ENCODE data around the gene ITIH6. TPM values are rescaled to one million over a fixed set of nuclear protein-coding genes. Genes with fewer than 3 reads are reported as not detected.

Gene ITIH6
- total and polyA plus RNA-seq, 8 donors = not detected

GRCh38 chrX:54811301-54811885 is 13.3 kb upstream of the ITIH6 start:
- H3K4me3 ChIP-seq = no peak overlapping the region
- no peak overlapping the region for H3K27ac ChIP-seq
- no peaks in the 10 kb centered on the region for H3K4me1 ChIP-seq
- FAIRE-seq (no peak), DNase-seq (no peak), ATAC-seq (no peak)
- TF ChIP-seq, protein P1, sequence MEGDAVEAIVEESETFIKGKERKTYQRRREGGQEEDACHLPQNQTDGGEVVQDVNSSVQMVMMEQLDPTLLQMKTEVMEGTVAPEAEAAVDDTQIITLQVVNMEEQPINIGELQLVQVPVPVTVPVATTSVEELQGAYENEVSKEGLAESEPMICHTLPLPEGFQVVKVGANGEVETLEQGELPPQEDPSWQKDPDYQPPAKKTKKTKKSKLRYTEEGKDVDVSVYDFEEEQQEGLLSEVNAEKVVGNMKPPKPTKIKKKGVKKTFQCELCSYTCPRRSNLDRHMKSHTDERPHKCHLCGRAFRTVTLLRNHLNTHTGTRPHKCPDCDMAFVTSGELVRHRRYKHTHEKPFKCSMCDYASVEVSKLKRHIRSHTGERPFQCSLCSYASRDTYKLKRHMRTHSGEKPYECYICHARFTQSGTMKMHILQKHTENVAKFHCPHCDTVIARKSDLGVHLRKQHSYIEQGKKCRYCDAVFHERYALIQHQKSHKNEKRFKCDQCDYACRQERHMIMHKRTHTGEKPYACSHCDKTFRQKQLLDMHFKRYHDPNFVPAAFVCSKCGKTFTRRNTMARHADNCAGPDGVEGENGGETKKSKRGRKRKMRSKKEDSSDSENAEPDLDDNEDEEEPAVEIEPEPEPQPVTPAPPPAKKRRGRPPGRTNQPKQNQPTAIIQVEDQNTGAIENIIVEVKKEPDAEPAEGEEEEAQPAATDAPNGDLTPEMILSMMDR (IDR thresholded peaks at IDR 0.05) = no peak
- WGBS, 2 donors = 74 to 84% methylated on average over 9 of the region's 9 CpGs
- H3K36me3 ChIP-seq = peaks cover 0 to 30% (median 0%) of the 10 kb centered on the region in 3 donors
- H3K9me3 ChIP-seq = no peaks in the 10 kb centered on the region
- intact Hi-C loops (cut with DNase I) = no loop called here
- H3K27me3 ChIP-seq = peaks cover 0 to 3% (median 0%) of the 10 kb centered on the region in 4 donors

DNA sequence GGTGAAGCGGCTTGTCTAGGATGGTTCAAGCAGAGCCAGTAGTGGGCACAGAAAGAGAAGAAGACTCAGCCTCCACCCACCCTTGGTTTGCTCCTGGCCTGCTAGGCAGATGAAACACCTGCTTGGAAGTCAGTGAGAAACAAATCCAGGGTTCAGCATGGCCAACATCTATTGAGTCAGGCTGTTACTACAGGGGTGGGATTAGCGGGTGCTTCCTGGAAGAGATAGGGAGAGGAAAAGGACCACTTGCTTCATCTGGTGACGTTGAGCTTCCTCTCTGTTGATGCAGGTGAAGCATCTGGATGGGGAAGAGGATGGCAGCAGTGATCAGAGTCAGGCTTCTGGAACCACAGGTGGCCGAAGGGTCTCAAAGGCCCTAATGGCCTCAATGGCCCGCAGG is 12.5 kb upstream of the ITIH6 start:
- Histone ChIP-seq H3K27ac (no peak overlapping the region), H3K36me3 (peaks cover 0 to 25% (median 0%) of the 10 kb centered on the region in 3 donors), H3K27me3 (peaks cover 0 to 3% (median 0%) of the 10 kb centered on the region in 4 donors), H3K4me3 (no peak overlapping the region), H3K9me3 (no peaks in the 10 kb centered on the region), H3K4me1 (no peaks in the 10 kb centered on the region)
- intact Hi-C loops (cut with DNase I) = no loop called here
- WGBS, 2 donors = 89 to 91% methylated on average over 5 of the region's 5 CpGs
- no peak for FAIRE-seq
- no peak for DNase-seq
- TF ChIP-seq, protein P1 (IDR thresholded peaks at IDR 0.05) = no peak
- no peak for ATAC-seq

DNA sequence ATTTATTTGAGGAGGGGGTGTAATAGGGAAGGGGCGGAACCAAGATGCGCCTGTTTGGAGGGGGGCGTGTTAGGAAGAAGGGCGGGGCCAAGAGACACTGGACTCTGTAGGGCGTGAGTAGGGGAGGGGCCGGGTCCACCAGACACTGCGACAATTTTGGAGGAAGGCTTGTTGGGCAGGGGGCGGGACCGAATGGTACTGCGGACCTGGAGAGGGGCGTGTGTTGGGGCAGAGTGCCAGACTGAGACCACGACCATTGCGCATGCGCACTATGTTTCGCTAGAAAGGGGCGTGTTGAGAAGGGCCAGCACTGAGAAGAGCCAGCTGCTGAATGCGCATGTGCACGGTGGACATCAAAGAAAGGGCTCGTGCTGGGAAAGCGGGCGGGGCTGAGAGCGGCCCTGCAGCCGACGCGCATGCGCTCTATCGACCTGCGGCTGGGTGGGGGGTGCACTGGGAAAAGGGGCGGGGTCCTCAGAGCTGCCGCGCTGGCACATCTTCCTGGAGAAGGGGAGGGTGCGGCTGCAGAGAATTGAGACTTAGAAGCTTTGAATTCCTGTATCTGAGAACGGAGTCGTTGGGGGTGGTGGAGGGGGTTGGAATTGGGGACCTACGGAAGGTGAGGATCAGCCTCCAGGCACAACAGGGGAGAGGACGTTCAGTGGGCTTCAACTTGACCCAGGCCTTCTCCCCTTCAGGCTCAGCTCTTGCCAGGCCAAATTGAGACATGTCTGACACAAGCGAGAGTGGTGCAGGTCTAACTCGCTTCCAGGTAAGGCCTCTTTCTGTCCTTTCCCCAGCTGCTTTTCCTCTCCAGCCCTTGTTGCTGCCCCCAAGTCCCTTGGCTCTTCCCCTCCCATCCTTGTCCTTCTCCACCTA is 10.8 kb upstream of the ITIH6 start:
- WGBS, 2 donors = 1 to 38% methylated on average over 38 of the region's 38 CpGs
- TF ChIP-seq, protein P1 (IDR thresholded peaks at IDR 0.05) = no peak
- peak; percentile 87 to 93 (median 92) for ATAC-seq
- Histone ChIP-seq H3K9me3 (no peaks in the 10 kb centered on the region), H3K4me3 (peak overlapping the region; percentile 37 to 63 (median 50)), H3K27ac (peak overlapping the region; percentile 35 to 85 (median 78)), H3K27me3 (peaks cover 0 to 3% (median 0%) of the 10 kb centered on the region in 4 donors), H3K36me3 (peaks cover 0 to 21% (median 0%) of the 10 kb centered on the region in 3 donors), H3K4me1 (no peaks in the 10 kb centered on the region)
- DNase-seq = peak; percentile 91 to 98 (median 92)
- intact Hi-C loops (cut with DNase I) = no loop called here
- peak; percentile 90 for FAIRE-seq

DNA sequence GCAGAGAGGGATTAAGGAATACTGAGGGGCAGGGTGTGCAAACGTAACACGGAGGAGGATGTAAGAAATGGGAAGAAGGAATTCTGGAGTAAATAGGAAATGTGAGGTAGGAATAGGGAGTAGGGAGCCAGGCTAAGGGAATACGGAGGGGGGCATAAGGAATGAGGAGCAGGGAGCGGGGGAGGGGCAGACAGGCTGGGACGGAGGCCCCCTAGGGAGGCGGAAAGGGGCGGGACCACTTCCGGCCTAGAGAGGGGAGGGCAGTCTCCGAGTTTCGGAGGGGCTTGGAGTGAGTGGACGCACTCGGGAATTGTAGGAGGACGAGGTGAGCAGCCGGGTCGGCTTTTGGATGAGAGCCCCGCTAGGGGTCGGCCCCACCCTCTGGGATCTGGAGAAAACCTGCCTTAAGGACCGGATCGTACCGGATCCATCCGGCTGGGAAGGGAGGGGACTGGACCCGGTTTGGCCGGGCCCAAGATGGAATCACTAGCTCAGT is 10.1 kb upstream of the ITIH6 start:
- Histone ChIP-seq H3K4me1 (no peaks in the 10 kb centered on the region), H3K36me3 (peaks cover 0 to 15% (median 0%) of the 10 kb centered on the region in 3 donors), H3K27me3 (peaks cover 0 to 3% (median 0%) of the 10 kb centered on the region in 4 donors), H3K27ac (peak overlapping the region; percentile 35 to 85 (median 78)), H3K4me3 (peak overlapping the region; percentile 37 to 63 (median 50)), H3K9me3 (no peaks in the 10 kb centered on the region)
- ATAC-seq (peak; percentile 52 to 79 (median 70)), FAIRE-seq (no peak), DNase-seq (peak in 5 of 6 donors; percentile 40 to 83 (median 71))
- TF ChIP-seq, protein P1 (IDR thresholded peaks at IDR 0.05) = no peak
- intact Hi-C loops (cut with DNase I) = no loop called here
- WGBS, 2 donors = 0 to 32% methylated on average over 23 of the region's 23 CpGs

Measured in pancreas (tissue), 10 donors.